HL-60 (cell line): ENCODE measurements around the gene PXDN.

Experiments used
- GABPA ChIP-seq: IDR thresholded peaks from 2 replicates; pipeline ENCODE4 v1.6.1; 2012; ENCODE audit warnings: low read depth
- POLR2AphosphoS5 ChIP-seq: IDR thresholded peaks from 2 replicates; pipeline ENCODE4 v1.6.1; 2012; ENCODE audit warnings: low read depth
- TF ChIP-seq, protein P1 (sequence below): IDR thresholded peaks from one replicate; pipeline ENCODE4 v1.5.1; 2011; ENCODE audit warnings: low read length, control low read depth, inconsistent platforms; ENCODE audit not compliant: insufficient read depth
- TF ChIP-seq, protein P2 (sequence below): IDR thresholded peaks from 2 replicates; pipeline ENCODE4 v1.6.1; 2012; ENCODE audit warnings: low read depth; ENCODE audit not compliant: insufficient replicate concordance

DNA sequence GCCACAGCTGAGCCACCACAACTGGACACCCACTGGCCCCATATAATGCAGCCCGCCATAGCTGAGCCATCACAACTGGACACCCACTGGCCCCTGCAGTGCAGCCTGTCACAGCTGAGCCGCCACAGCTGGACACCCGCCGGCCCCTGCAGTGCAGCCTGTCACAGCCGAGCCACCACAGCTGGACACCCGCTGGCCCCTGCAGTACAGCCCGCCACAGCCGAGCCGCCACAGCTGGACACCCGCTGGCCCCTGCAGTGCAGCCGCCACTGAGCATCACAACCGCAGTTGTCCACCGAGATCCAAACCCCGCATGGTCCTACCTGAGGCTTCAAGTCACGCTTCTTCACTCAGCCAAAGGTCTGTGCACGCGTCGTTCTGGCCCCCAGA lies 134.2 kb downstream of the PXDN start:
- TF ChIP-seq POLR2AphosphoS5 (no peak), GABPA (no peak)
- TF ChIP-seq, protein P1, sequence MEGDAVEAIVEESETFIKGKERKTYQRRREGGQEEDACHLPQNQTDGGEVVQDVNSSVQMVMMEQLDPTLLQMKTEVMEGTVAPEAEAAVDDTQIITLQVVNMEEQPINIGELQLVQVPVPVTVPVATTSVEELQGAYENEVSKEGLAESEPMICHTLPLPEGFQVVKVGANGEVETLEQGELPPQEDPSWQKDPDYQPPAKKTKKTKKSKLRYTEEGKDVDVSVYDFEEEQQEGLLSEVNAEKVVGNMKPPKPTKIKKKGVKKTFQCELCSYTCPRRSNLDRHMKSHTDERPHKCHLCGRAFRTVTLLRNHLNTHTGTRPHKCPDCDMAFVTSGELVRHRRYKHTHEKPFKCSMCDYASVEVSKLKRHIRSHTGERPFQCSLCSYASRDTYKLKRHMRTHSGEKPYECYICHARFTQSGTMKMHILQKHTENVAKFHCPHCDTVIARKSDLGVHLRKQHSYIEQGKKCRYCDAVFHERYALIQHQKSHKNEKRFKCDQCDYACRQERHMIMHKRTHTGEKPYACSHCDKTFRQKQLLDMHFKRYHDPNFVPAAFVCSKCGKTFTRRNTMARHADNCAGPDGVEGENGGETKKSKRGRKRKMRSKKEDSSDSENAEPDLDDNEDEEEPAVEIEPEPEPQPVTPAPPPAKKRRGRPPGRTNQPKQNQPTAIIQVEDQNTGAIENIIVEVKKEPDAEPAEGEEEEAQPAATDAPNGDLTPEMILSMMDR: no peak
- TF ChIP-seq, protein P2, sequence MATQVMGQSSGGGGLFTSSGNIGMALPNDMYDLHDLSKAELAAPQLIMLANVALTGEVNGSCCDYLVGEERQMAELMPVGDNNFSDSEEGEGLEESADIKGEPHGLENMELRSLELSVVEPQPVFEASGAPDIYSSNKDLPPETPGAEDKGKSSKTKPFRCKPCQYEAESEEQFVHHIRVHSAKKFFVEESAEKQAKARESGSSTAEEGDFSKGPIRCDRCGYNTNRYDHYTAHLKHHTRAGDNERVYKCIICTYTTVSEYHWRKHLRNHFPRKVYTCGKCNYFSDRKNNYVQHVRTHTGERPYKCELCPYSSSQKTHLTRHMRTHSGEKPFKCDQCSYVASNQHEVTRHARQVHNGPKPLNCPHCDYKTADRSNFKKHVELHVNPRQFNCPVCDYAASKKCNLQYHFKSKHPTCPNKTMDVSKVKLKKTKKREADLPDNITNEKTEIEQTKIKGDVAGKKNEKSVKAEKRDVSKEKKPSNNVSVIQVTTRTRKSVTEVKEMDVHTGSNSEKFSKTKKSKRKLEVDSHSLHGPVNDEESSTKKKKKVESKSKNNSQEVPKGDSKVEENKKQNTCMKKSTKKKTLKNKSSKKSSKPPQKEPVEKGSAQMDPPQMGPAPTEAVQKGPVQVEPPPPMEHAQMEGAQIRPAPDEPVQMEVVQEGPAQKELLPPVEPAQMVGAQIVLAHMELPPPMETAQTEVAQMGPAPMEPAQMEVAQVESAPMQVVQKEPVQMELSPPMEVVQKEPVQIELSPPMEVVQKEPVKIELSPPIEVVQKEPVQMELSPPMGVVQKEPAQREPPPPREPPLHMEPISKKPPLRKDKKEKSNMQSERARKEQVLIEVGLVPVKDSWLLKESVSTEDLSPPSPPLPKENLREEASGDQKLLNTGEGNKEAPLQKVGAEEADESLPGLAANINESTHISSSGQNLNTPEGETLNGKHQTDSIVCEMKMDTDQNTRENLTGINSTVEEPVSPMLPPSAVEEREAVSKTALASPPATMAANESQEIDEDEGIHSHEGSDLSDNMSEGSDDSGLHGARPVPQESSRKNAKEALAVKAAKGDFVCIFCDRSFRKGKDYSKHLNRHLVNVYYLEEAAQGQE: no peak
